Measurements from ENCODE around the gene TBX21.
"Not testable (repeated sequence)": the region's sequence is repeated elsewhere in the genome, so short reads cannot be mapped to it uniquely, and the experiment has no call there.

Gene TBX21

DNA sequence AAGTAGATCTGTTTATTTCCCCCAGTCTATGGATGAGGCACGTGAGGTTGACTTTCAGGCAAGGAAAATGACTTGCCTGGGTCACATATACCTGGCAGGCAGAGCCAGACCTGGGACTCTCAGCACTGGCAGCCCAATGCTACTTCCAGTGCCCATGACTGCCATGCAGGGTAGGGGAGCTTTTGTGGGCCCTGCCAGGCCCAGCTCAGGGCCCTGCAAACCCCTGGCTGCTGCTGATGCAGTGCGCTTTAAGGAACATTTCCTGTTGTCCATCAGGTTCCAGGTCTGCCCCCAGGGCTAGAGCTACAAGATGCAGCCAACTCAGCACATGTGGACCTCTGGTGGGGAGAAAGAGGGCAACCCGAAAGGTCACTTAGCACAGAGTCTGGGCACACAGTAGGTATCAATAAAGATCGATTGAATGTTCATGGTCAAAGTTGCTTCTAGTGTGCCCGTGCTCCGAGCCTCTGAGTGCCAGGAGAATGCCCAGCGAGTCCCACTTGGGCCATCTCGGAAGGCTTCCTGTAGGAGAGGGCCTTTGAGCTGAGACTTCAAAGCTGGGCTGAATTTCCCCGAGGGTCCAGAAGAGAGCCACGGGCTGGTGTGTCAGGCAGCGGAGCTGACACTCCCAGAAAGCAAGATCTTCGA is 513 bp upstream of the TBX21 start:
- no peak for DNase-seq

DNA sequence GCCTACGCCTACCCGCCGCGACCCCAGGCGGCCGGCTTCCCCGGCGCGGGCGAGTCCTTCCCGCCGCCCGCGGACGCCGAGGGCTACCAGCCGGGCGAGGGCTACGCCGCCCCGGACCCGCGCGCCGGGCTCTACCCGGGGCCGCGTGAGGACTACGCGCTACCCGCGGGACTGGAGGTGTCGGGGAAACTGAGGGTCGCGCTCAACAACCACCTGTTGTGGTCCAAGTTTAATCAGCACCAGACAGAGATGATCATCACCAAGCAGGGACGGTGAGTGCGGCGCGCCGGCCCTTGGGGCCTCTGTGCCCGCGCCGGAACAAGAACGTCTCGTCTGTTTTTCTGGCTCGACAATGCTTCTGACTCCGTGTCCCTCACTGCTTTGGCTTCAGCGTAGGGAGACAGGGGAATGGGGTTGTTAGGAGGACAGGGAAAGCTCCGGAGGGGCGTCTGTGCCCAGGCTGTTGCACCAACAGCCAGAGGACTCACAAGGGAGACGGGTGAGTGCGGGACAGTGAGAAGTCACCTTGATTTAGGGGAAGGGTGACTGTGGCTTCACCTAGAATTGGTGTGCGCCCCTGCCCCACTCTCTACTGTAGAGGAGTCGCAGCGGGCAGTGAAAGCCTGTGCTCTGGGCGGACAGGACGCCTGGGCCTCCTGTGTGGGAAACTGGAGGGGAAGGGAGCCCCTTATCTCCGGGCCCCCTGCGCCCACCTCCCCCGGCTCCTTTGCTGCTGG is 806 bp downstream of the TBX21 start:
- DNase-seq: peak in 1 of 2 donors; percentile 32

DNA sequence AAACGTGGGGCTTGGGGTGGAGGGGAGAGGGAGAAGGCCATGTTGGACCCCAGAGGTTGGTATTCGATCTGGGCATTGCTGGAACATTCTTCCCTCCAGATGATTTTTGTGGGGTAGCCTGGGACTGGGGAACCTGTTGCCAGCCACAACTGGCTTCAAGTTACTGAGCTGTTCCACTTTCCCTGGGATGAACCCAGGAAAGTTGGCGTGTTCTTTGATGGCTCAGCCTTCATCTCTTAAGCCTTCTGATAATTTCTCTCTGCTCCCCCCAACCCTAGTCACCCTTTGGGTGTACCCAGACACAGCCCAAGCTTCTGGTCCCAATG is 2.1 kb downstream of the TBX21 start:
- no peak for DNase-seq

DNA sequence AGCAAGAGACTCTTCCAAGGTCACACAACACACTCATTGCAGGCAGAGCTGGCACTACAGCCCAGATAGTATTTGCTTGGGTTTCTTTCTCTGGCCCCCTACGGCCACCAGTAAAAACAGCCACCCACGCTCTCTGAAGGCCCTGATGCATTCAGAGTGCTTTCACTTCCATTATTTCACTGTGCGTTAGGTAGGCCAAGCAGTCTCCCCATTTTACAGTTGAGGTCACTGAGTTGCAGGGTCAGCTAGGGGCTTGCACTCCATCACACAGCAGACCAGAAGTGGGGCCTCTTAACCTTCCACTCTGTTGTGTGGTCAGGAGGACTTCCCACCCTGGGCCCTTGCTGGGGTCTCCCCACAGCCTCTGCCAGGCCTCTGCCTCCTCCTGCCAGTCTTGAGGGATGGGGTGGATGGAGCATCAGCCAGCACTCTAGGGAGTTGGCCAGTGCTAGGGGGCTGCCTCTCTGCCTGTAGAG is 2.5 kb downstream of the TBX21 start:
- no peak for DNase-seq

DNA sequence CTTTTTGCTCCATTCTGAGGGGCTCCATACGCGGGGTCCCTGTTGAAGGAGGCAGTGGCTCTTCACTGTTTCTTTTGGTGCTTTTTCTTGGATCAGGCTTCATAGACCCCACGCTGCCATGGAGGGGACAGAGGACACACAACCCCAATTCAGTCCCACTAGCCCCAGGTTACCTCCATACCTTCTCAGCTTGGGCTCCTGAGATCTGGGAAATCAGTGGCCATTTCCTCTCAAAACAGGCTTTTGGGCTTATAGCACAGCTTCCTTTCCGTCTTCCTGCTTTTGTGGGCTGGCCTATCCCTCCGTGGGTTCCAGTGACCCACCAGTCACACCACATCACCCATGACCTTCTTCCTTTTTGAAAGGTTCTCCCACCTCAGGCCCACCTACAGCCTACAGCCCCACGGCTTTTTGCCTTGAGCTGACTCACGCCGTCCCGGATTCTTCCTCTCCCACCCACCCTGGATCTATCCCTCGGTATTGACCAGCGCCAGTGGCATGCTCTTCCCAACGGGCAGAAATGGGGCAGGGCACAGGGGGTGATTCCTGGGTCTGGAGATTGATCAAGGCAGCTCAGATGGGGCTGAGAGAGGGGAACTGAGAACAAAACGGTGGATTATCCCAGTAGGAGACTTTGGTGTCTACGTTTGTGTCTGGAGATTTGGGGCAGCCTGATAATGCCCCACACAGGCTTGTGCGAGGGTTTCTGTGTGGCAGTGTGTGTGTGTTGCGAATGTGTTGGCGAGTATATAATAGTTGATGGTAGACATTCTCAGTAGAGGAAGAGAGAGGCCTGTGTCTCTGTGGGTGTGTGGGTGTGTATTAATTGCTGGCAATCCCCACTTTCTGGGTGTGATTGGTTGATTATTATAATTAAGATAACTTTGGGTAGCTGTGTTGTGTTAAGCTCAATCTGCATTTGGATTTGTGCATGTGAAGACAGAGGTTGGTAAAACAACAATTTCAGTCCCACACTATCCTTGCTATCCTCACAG is 3.8 kb downstream of the TBX21 start:
- no peak for DNase-seq

DNA sequence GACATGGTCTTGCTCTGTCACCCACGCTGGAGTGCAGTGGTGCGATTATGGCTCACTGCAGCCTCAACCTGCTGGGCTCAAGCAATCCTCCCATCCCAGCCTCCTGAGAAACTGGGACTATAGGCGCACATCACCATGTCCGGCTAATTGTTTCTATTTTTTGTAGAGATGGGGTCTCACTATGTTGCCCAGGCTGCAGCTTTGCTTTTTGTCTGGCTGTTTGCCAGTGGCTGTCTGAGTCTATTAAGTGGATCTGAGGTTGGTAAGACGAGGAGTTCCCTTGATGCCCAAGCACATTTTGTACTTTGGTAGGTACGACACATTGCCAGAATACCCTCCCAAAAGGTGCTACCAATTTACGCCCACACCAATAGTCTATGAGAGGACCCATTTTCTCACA is 5.1 kb downstream of the TBX21 start:
- no peak for DNase-seq

DNA sequence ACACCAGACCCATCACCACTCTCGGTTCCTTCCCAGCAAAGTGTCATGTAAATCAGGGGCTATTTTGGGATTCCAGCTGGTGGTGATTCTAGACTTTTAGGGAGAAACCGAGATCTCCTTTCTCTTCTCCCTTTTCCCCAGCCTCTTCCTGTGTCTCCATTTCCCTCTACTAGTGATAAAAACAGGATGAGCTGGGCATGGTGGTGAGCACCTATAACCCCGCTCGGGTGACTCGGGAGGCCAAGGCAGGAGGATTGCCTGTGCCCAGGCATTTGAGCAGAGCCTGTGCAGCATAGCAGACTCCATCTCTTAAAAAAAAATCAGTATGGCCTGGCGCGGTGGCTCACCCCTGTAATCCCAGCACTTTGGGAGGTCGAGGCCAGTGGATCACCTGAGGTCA is 6.1 kb downstream of the TBX21 start:
- no peak for DNase-seq

DNA sequence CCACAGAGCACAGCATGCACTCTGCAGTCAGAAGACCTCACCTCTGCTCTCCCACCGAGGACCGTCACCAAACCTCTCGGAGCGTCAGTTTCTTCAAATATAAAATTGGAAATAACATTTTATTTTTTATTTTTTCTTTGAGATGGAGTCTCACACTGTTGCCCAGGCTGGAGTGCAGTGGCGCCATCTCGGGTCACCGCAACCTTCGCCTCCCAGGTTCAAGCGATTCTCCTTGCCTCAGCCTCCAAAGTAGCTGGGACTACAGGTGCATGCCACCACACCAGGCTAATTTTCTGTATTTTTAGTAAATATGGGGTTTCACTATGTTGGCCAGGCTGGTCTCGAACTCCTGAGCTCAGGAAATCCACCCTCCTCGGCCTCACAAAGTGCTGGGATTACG is 6.9 kb downstream of the TBX21 start:
- not testable (repeated sequence) for DNase-seq

DNA sequence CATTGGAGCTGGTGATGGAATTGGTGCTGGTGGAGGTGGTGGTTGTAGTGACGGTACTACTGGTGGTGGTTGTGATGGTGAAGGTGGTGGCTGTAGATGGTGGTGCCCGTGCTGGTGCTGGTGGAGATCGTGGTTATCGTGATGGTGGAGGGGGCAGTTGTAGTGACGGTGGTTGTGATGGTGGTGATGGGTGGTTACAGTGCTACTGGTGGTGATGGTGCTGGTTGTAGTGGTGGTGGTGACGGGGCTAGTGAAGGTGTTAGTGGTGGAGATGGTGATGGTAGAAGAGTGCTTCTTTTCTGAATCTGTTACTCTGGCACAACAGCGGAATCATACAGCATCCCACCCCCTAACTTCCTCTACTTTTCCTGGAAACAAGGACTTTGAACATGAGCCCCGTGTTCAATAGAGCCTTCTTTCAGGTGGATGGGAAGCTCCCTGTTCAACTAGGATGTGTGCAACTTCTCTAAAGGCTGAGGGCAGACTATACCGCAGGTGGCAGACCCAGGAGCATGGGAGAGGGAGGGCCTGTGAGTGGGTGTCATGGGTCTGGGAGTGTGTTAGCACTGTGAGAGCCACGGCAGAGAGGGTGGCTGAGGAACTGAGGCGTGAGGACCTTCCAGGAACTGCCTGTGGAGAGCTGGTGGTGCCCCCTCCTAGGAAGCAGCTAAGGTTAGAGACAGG is 8.2 kb downstream of the TBX21 start:
- no peak for DNase-seq

DNA sequence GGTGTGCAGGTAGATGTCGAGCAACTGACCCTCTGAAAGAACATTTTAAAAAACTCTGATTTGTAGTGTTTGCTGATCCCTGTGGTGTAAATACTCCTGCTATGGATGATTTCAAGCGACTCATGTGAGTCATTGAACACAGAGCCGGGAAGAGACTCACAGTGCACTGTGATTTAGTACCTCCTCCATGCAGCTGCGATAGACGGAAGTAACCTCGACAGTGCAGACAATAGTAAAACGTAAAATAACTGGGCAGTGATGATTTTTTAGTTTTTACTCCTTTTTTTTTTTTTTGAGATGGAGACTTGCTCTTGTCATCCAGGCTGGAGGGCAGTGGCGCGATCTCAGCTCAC is 8.7 kb downstream of the TBX21 start:
- no peak for DNase-seq

DNA sequence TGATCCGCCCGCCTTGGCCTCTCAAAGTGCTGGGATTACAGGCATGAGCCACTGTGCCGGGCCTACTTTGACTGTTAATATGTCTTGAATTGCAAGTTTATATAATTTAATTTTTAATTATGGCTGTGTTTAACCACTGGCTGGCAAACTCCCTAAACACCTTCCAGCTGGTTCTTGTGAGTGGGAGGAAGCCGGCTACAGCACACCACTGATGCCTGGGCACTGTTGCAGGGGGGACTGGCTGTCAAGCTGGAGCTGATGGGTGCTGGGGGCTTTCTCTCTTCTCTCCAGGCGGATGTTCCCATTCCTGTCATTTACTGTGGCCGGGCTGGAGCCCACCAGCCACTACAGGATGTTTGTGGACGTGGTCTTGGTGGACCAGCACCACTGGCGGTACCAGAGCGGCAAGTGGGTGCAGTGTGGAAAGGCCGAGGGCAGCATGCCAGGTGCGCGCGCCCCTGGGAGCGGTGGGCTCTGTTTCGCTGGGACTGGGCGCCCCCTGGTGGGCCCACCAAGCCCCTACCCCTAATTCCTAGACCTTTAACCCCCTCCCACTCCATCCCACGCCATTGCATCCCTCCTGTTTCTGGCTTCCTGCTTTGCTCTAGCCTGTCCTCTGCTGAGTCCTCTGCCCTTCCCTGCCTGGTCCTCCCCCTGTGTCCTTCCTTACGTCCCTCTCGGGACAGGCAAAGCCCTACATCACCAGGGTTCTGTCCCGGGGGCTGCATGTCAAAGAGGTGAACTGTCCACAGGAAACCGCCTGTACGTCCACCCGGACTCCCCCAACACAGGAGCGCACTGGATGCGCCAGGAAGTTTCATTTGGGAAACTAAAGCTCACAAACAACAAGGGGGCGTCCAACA is 9.5 kb downstream of the TBX21 start:
- peak; percentile 56 to 58 for DNase-seq

DNA sequence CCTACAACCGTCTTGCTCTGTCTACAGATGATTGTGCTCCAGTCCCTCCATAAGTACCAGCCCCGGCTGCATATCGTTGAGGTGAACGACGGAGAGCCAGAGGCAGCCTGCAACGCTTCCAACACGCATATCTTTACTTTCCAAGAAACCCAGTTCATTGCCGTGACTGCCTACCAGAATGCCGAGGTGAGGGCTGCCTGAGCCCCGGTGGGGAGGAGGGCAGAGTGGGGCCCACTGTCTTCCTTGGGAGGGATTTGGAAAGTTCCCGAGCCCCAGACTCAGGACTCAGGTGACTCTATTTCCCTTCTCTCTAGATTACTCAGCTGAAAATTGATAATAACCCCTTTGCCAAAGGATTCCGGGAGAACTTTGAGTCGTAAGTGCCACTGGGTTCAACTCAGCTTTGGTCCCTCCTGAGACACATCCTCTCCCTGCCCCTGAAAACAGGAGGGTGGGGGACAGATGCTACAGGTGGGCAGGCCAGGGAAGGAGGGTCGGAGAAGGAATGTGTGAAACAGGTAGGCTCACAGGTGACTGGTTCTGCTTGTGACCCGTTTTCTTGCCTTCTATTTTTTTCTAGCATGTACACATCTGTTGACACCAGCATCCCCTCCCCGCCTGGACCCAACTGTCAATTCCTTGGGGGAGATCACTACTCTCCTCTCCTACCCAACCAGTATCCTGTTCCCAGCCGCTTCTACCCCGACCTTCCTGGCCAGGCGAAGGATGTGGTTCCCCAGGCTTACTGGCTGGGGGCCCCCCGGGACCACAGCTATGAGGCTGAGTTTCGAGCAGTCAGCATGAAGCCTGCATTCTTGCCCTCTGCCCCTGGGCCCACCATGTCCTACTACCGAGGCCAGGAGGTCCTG is 11.4 kb downstream of the TBX21 start:
- DNase-seq: no peak

DNA sequence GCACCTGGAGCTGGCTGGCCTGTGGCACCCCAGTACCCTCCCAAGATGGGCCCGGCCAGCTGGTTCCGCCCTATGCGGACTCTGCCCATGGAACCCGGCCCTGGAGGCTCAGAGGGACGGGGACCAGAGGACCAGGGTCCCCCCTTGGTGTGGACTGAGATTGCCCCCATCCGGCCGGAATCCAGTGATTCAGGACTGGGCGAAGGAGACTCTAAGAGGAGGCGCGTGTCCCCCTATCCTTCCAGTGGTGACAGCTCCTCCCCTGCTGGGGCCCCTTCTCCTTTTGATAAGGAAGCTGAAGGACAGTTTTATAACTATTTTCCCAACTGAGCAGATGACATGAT is 12.0 kb downstream of the TBX21 start:
- DNase-seq: no peak

DNA sequence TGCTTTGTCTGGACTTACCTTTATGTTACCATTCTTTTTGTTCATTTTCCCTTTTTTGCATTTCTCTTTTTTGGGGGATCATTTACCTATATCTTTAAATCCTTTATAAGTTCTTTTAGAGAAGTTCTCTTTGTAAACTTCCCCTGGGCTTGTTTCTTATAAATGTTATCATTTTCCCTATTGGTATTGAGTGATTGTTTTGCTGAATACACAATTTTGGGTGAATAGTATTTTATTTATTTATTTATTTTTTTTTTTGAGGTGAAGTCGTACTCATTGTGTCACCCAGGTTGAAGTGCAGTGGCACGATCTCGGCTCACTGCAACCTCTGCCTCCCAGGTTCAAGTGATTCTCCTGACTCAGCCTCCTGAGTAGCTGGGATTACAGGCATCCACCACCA is 18.4 kb downstream of the TBX21 start:
- DNase-seq: no peak

DNA sequence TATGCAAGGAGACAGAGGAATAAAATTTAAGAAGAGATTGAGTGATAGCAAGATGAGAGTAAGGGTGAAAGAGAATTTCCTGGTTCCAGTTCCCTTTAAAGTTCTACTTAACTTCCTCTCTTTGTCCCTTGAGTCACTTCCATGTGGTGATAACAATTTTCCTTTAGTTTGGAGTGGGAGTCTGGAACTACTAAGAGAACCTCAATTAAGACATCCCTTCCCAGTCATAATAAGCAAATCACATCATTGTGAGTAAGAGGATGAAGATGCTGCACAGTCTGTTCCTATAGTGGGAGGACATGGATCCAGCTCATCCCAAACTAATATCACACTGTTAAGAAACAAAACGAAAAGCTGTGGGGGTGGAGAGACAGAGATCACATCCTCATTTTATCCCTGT is 24.4 kb downstream of the TBX21 start:
- no peak for DNase-seq

DNA sequence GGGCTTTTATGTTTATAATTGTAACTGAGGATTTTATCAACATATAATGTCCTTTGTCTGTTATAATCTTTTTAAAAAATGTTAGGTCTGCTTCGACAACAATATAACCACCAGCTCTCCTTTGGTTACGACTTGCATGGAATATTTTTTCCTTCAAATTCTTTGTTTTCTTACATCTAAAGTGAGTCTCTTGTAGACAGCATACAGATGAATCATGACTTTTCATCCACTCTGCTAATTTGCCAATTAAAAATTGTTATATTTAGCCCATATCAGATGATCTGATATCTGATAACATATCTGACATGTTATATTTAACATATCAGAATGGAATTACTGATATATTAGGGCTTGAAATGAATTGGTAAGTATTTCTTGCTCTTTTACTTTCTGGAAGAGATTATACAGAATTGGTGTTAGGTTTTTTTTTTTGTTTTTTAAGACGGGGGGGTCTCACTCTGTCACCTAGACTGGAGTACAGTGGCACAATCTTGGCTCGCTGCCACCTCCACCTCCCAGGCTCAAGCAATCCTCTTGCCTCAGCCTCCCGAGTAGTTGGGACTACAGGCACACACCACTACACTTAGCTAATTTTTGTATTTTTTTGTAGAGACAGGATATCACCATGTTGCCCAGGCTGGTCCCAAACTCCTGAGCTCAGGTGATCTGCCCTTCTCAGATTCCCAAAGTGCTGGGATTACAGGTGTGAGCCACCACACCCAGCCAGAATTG is 27.5 kb downstream of the TBX21 start:
- no peak for DNase-seq

DNA sequence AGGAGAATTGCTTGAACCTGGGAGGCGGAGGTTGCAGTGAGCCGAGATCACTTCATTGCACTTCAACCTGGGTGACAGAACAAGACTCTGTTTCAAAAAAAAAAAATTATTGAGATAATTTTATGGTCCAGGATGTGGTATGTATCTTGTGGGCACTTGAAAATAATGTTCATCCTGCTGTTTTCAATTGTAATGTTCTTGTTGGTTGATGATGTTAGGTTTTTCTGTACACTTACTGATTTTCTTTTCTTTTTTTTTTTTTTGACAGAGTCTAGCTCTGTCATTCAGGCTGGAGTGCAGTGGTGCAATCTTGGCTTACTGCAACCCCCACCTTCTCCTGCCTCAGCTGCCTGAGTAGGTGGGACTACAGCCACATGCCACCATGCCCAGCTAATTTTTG is 29.7 kb downstream of the TBX21 start:
- DNase-seq: no peak

DNA sequence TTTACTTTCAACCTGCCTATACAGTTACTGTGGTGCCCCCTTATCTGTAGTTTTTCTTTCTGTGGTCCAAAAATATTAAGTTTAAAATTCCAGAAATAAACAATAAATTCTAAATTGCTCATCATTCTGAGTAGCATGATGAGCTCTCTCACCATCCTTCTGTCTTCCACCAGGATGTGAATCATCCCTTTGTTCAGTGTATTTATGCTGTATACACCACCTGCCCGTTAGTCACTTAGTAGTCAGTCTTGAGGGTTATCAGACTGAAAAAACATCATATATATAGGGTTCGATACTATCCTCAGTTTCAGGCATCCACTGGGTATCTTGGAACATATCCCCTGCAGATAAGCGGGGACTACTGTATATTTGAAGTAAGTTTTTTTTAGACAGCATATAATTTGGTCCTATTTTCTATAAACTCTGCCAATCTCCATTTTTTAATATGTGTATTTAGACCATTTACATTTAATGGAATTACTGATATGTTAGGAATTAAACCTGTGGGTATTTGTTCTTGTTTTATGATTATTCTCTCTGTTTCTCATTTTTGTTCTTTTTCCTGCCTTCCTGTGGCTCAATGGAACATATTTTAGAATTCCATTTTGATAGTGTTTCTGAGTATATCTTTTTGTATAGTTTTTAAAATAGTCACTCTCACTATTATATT is 31.0 kb downstream of the TBX21 start:
- DNase-seq: no peak

DNA sequence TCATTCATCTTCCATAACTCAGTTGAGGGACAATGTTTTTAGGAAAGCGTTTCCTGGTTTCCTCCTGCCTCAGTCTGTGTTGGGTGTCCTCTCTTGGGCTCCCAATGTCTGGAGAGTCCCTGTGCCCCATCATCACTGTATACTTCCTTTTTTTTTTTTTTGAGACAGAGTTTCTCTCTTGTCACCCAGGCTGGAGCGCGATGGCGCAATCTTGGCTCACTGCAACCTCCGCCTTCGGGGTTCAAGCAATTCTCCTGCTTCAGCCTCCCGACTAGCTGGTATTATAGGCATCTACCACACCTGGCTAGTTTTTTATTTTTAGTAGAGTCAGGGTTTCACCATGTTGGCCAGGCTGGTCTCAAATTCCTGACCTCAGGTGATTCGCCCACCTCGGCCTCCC is 40.6 kb downstream of the TBX21 start:
- DNase-seq: not testable (repeated sequence)

DNA sequence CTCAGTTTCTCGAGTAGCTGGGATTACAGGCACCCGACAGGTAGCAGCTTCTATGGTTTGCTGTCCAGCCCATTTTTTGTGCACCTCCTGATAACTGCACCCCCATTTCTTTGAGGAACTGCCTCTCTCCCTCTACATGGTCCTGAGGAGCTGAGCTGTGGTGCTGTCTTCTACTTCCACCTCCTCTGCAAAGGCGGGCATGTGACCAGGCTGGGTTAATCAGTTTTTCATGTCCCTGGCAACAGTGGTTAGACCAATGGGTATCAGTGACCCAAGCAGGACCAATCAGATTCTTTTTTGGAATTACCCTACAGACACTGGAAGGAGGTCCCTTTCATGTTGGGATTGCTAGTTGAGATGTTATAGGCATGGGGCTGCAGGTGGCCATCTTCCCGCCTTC is 41.3 kb downstream of the TBX21 start:
- no peak for DNase-seq
